Naive thymus-derived CD4-positive, alpha-beta T cell (primary cell): ENCODE measurements around the gene CCDC3. TPM values are rescaled to one million over a fixed set of nuclear protein-coding genes. Genes with fewer than 3 reads are reported as not detected.
"Not testable (repeated sequence)": the region's sequence is repeated elsewhere in the genome, so short reads cannot be mapped to it uniquely, and the experiment has no call there.

Experiments used
- ATAC-seq: fragments of 150-1000 bp; cut with Tn5 transposase; 2 replicates; pipeline ENCODE4 v1.10.0; 2021; ENCODE audit warnings: mild to moderate bottlenecking, moderate library complexity
- CTCF ChIA-PET: fragments of 350-600 bp; sonication (Branson Sonifier 250); formaldehyde crosslinking; loops from one replicate; lab custom pipeline; 2021; ENCODE audit warnings: antibody characterized with exemption; lab: Charles Lee
- POLR2A ChIA-PET: fragments of 350-600 bp; sonication (Branson Sonifier 250); formaldehyde crosslinking; loops from one replicate; lab custom pipeline; 2021; ENCODE audit warnings: antibody characterized with exemption, inconsistent platforms; lab: Charles Lee
- DNase-seq, 9 donors: peaks; one replicate each; pipeline versions ENCODE4 v3.0.0 to v3.0.0-alpha.2; 2020 to 2022; ENCODE audit warnings: mixed read lengths in 1 of 9
- H3K27ac ChIP-seq: one replicate; pipeline ENCODE4 v1.7.0; 2013; ENCODE audit warnings: mild to moderate bottlenecking, low read depth, low read length, moderate library complexity
- H3K27me3 ChIP-seq, 2 donors: one replicate each; pipeline ENCODE4 v1.7.0; 2013; ENCODE audit warnings: low read length in 2 of 2, mild to moderate bottlenecking in 2 of 2, moderate library complexity in 2 of 2; ENCODE audit not compliant: control insufficient read depth in 2 of 2, insufficient read depth in 2 of 2
- H3K36me3 ChIP-seq, 3 experiments: 1 replicate in 2 of 3; 2 replicates in 1 of 3; pipeline ENCODE4 v1.7.0; 2013; ENCODE audit warnings: low read length in 3 of 3, mild to moderate bottlenecking in 3 of 3, moderate library complexity in 1 of 3; ENCODE audit not compliant: insufficient read depth in 3 of 3, control insufficient read depth in 2 of 3
- H3K4me1 ChIP-seq, 2 donors: one replicate each; pipeline ENCODE4 v1.7.0; 2013; ENCODE audit warnings: low read length in 2 of 2, mild to moderate bottlenecking in 2 of 2, moderate library complexity in 1 of 2; ENCODE audit not compliant: control insufficient read depth in 2 of 2, insufficient read depth in 2 of 2
- H3K4me3 ChIP-seq: 2 replicates; pipeline ENCODE4 v1.7.0; 2013; ENCODE audit warnings: mild to moderate bottlenecking, low read length
- H3K9me3 ChIP-seq, 3 experiments: 1 replicate in 2 of 3; 2 replicates in 1 of 3; pipeline ENCODE4 v1.7.0; 2013; ENCODE audit warnings: low read length in 3 of 3; ENCODE audit not compliant: control insufficient read depth in 2 of 3
- H3K27ac Mint-ChIP-seq, 9 donors: one replicate each; pipeline ENCODE4 v1.8.0; 2020 to 2022; ENCODE audit warnings: mixed read lengths in 9 of 9, mild to moderate bottlenecking in 8 of 9, moderate library complexity in 5 of 9, inconsistent platforms in 2 of 9
- H3K27me3 Mint-ChIP-seq, 5 donors: one replicate each; pipeline ENCODE4 v1.8.0; 2021 to 2022; ENCODE audit warnings: mixed read lengths in 5 of 5, mild to moderate bottlenecking in 1 of 5
- H3K36me3 Mint-ChIP-seq, 5 donors: one replicate each; pipeline ENCODE4 v1.8.0; 2020 to 2022; ENCODE audit warnings: mixed read lengths in 5 of 5, mild to moderate bottlenecking in 3 of 5, inconsistent platforms in 1 of 5
- H3K4me1 Mint-ChIP-seq, 7 donors: one replicate each; pipeline ENCODE4 v1.8.0; 2020 to 2022; ENCODE audit warnings: mixed read lengths in 7 of 7, mild to moderate bottlenecking in 3 of 7, inconsistent platforms in 1 of 7
- H3K4me3 Mint-ChIP-seq, 10 donors: one replicate each; pipeline ENCODE4 v1.8.0; 2020 to 2022; ENCODE audit warnings: mild to moderate bottlenecking in 10 of 10, mixed read lengths in 10 of 10, moderate library complexity in 6 of 10, inconsistent platforms in 2 of 10
- H3K9me3 Mint-ChIP-seq, 11 donors: one replicate each; pipeline ENCODE4 v1.8.0; 2020 to 2022; ENCODE audit warnings: mixed read lengths in 11 of 11, mild to moderate bottlenecking in 4 of 11, inconsistent platforms in 1 of 11, moderate library complexity in 1 of 11
- intact Hi-C, 2 donors: fragments of 100-400 bp; cut with micrococcal nuclease; formaldehyde crosslinking; loops; one replicate each; pipeline ENCODE4 v1.15.1; 2023
- polyA plus RNA-seq, 2 donors: library from polyadenylated mRNA; unstranded; fragments of 300-500 nt; fragmentation: Illumina TruSeq; gene quantifications; one replicate each; pipeline ENCODE4 v1.2.3, GENCODE V29; 2021
- total RNA-seq, 6 experiments: library from RNA in 5 of 6; stranded (reverse) in 5 of 6; gene quantifications; 1 replicate in 5 of 6; 2 replicates in 1 of 6; pipeline ENCODE4 v1.2.3 and lab custom pipeline; 2021 to 2026

Gene CCDC3
- total and polyA plus RNA-seq, 7 experiments from 2014 or later, result 0.31 TPM; not detected in 6

DNA sequence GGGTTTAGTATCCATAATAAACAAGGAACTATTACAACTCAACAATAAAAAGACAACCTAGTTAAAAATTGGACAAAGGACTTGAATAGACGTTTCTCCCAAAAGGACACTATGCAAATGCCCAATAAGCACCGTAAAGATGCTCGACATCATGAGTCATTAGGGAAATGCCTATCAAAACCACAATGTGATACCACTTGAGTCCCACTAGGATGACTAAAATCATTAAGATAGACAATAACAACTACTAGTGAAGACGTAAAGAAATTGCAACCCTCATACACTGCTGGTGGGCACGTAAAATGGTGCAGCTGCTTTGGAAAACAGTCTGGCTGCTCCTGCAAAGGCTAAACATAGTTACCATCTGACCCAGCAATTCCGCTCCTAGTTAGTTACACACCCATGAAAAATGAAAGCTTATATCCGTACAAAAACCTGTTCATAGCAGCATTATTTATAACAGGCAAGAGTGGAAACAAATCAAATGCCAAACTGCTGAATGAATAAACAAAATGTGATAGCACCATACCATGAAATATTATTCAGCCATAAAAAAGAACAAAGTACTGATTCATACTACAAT is 17.3 kb downstream of the CCDC3 start:
- peaks cover 0 to 10% (median 7%) of the 10 kb centered on the region in 5 donors for H3K27me3 Mint-ChIP-seq
- H3K27ac Mint-ChIP-seq, result no peak overlapping the region
- no peaks in the 10 kb centered on the region for H3K36me3 Mint-ChIP-seq
- ChIA-PET POLR2A (no interaction called here), CTCF (no interaction called here)
- ATAC-seq (no peak), DNase-seq (no peak)
- H3K4me1 Mint-ChIP-seq, result no peaks in the 10 kb centered on the region
- Histone ChIP-seq H3K4me1 (no peaks in the 10 kb centered on the region), H3K27ac (no peak overlapping the region), H3K4me3 (no peak overlapping the region), H3K9me3 (no peaks in the 10 kb centered on the region), H3K27me3 (no peaks in the 10 kb centered on the region), H3K36me3 (no peaks in the 10 kb centered on the region)
- intact Hi-C loops, result no loop called here
- peaks cover 0 to 10% (median 2%) of the 10 kb centered on the region in 11 donors for H3K9me3 Mint-ChIP-seq
- no peak overlapping the region for H3K4me3 Mint-ChIP-seq

DNA sequence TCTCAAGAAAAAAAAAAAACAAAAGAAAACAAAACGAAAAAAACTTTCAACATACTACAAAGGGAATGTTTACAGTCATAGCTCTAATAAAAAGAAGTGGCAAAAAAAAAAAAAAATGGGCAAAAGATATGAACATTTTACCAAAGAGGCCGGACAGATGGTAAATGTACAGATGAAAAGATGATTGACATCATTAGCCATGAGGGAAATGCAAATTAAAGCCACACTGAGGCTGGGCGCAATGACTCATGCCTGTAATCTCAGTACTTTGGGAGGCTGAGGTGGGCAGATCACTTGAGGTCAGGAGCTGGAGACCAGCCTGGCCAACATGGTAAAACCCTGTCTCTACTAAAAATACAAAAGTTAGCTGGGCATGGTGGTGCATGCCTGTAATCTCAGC is 17.9 kb downstream of the CCDC3 start:
- H3K36me3 Mint-ChIP-seq, H3K9me3 Mint-ChIP-seq, H3K9me3 ChIP-seq, H3K4me3 ChIP-seq, H3K27me3 ChIP-seq, H3K4me1 ChIP-seq, CTCF ChIA-PET, DNase-seq, H3K4me3 Mint-ChIP-seq, POLR2A ChIA-PET, H3K4me1 Mint-ChIP-seq, ATAC-seq, H3K27ac ChIP-seq, H3K36me3 ChIP-seq, intact Hi-C loops, H3K27ac Mint-ChIP-seq: not testable (repeated sequence)
- H3K27me3 Mint-ChIP-seq, result peaks cover 0 to 16% (median 8%) of the 10 kb centered on the region in 5 donors

DNA sequence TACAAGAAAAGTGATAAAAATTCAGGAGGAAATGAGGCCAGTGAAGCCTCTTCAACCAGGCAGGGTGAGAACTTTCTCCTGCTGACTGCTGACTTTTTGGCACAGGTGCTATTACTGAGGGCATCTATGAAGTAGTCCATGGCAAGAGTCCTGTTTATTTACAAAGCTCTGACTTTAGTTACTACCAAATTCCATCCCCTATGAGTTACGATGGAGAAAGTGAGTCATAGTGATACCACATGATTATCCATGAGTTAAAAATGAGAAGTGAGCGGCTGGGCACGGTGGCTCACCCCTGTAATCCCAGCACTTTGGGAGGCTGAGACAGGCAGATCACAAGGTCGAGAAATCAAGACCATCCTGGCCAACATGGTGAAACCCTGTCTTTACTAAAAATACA is 19.9 kb downstream of the CCDC3 start:
- ATAC-seq (no peak), DNase-seq (no peak)
- H3K36me3 ChIP-seq, result no peaks in the 10 kb centered on the region
- ChIA-PET CTCF (interaction anchor here (0.6 kb wide), 1 partner anchor 958 kb away, joined by 3 read pairs; no protein-coding TSS in a partner anchor), POLR2A (no interaction called here)
- Mint-ChIP-seq H3K9me3 (peaks cover 0 to 10% (median 2%) of the 10 kb centered on the region in 11 donors), H3K36me3 (no peaks in the 10 kb centered on the region), H3K27ac (no peak overlapping the region), H3K4me1 (peaks cover 0 to 1% (median 0%) of the 10 kb centered on the region in 7 donors), H3K27me3 (peaks cover 7 to 24% (median 8%) of the 10 kb centered on the region in 5 donors), H3K4me3 (no peak overlapping the region)
- H3K4me1 ChIP-seq, result no peaks in the 10 kb centered on the region
- no peaks in the 10 kb centered on the region for H3K9me3 ChIP-seq
- no peak overlapping the region for H3K4me3 ChIP-seq
- H3K27me3 ChIP-seq, result no peaks in the 10 kb centered on the region
- no peak overlapping the region for H3K27ac ChIP-seq
- intact Hi-C loops, result no loop called here

DNA sequence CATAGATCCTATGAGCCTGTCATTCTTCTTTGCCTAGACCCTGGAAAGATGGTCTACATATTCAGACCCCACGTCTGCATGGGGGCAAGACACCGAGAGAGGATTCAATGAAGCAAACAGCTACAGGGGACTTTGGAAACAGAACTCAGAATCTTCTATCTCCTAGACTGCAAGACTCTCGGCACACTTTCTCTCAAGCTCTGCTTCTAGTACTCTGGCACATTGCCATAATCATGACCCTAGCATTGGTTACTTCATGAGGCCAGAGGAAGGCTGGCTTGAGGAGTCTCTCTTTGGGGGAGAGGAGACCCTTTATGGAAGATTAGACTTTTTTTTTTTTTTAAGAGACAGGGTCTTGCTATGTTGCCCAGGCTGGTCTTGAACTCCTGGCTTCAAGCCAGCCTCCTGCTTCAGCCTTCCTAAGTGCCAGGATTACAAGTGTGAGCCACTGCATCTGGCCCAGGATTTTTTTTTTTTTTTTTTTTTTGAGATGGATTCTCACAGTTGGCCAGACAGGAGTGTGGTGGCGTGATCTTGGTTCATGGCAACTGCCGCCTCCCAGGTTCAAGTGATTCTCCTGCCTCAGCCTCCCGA is 20.7 kb downstream of the CCDC3 start:
- Histone ChIP-seq H3K9me3 (no peaks in the 10 kb centered on the region), H3K4me3 (no peak overlapping the region), H3K36me3 (no peaks in the 10 kb centered on the region), H3K27me3 (no peaks in the 10 kb centered on the region), H3K4me1 (no peaks in the 10 kb centered on the region), H3K27ac (no peak overlapping the region)
- ATAC-seq, result no peak
- no peak for DNase-seq
- Mint-ChIP-seq H3K4me3 (no peak overlapping the region), H3K4me1 (peaks cover 0 to 1% (median 0%) of the 10 kb centered on the region in 7 donors), H3K9me3 (peaks cover 0 to 10% (median 2%) of the 10 kb centered on the region in 11 donors), H3K27me3 (peaks cover 8 to 31% (median 14%) of the 10 kb centered on the region in 5 donors), H3K27ac (no peak overlapping the region), H3K36me3 (no peaks in the 10 kb centered on the region)
- intact Hi-C loops, result no loop called here
- POLR2A ChIA-PET, result no interaction called here
- CTCF ChIA-PET, result no interaction called here

DNA sequence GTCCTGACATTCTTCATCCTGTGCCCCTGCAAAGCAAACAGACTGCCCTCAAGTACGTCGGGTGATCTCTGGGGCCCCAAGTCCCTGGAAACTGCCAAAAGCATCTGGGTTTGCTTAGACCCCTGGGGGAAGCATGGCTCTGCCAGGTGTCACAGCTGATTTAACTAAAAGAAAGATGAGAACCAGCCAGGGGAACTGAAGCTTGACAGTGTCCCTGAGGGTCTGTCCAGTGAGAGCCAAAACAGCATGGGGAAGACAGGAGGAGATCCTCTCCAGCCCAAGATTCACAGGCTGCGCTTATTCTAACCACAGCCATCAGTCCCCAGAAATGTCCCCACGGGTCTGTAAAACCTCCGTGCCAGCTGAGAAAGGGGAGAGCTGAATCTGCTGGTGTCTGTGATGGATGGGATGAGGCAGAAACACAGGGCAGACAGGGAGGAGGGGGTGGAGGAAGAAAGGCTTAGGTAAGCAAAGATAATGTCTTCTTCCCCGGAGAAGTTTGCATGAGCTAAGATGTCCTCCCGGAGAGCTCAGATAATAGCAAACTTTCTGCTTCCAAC is 21.3 kb downstream of the CCDC3 start:
- no peak for ATAC-seq
- Mint-ChIP-seq H3K9me3 (peaks cover 0 to 10% (median 2%) of the 10 kb centered on the region in 11 donors), H3K4me3 (no peak overlapping the region), H3K4me1 (peaks cover 0 to 1% (median 0%) of the 10 kb centered on the region in 7 donors), H3K27me3 (peaks cover 8 to 32% (median 14%) of the 10 kb centered on the region in 5 donors), H3K36me3 (no peaks in the 10 kb centered on the region), H3K27ac (no peak overlapping the region)
- no peaks in the 10 kb centered on the region for H3K27me3 ChIP-seq
- no peak for DNase-seq
- POLR2A ChIA-PET, result no interaction called here
- no peaks in the 10 kb centered on the region for H3K4me1 ChIP-seq
- H3K4me3 ChIP-seq, result no peak overlapping the region
- H3K27ac ChIP-seq, result no peak overlapping the region
- H3K9me3 ChIP-seq, result no peaks in the 10 kb centered on the region
- no peaks in the 10 kb centered on the region for H3K36me3 ChIP-seq
- intact Hi-C loops, result no loop called here
- CTCF ChIA-PET, result no interaction called here

DNA sequence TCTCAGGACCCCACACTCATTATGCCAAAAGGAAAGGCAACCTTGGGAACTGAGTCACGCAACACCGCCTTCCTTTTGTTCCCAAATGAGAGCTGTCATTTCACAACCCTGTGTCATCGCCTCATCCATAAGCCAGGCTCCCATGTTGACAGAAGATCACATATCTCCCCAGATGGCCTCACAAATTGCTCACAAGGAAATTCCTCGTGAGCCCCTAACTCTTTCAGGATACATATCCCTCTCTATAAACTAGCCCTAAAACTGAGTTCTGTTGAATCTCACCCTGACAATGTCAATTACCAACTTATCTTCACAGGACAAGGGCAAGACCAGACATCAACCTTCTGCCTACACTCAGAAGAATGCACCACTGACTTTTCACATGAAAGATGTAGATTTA is 22.6 kb downstream of the CCDC3 start:
- Histone ChIP-seq H3K27ac (no peak overlapping the region), H3K9me3 (no peaks in the 10 kb centered on the region), H3K4me1 (no peaks in the 10 kb centered on the region), H3K36me3 (no peaks in the 10 kb centered on the region), H3K4me3 (no peak overlapping the region), H3K27me3 (no peaks in the 10 kb centered on the region)
- Mint-ChIP-seq H3K36me3 (no peaks in the 10 kb centered on the region), H3K9me3 (peaks cover 0 to 9% (median 0%) of the 10 kb centered on the region in 11 donors), H3K27ac (no peak overlapping the region), H3K4me3 (no peak overlapping the region), H3K4me1 (peaks cover 0 to 1% (median 0%) of the 10 kb centered on the region in 7 donors), H3K27me3 (peaks cover 8 to 32% (median 14%) of the 10 kb centered on the region in 5 donors)
- intact Hi-C loops, result no loop called here
- ATAC-seq, result no peak
- ChIA-PET CTCF (no interaction called here), POLR2A (no interaction called here)
- DNase-seq, result no peak
